ENCODE measurements around the gene MYRFL. TPM values are rescaled to one million over a fixed set of nuclear protein-coding genes. Genes with fewer than 3 reads are reported as not detected.

The MYRFL gene
- total RNA-seq, 1 experiment from 2014 or later, result 1.3 TPM

- ChIA-PET POLR2A (no interaction called here), CTCF (no interaction called here)
- H3K27ac Mint-ChIP-seq, result no peak overlapping the region
- TF ChIP-seq ZMAT4 (CRISPR knock-in tag; IDR thresholded peaks at IDR 0.05), result no peak
- TF ChIP-seq JAZF1 (CRISPR knock-in tag; IDR thresholded peaks at IDR 0.05), result no peak
- TF ChIP-seq AR (CRISPR knock-in tag; IDR thresholded peaks at IDR 0.05), result no peak
- TF ChIP-seq TEAD1 (CRISPR knock-in tag; IDR thresholded peaks at IDR 0.05), result no peak
- TF ChIP-seq NR3C1 (CRISPR knock-in tag; conservative IDR thresholded peaks at IDR 0.05; ENCODE audit: low read depth), result no peak
- TF ChIP-seq NFE2L1 (CRISPR knock-in tag; IDR thresholded peaks at IDR 0.05), result no peak
- no peak for TF ChIP-seq NFYB (CRISPR knock-in tag; conservative IDR thresholded peaks at IDR 0.05; ENCODE audit: low read depth)
- TF ChIP-seq OVOL2 (CRISPR knock-in tag; IDR thresholded peaks at IDR 0.05; ENCODE audit: borderline replicate concordance), result no peak
- TF ChIP-seq GABPB1 (CRISPR knock-in tag; IDR thresholded peaks at IDR 0.05), result no peak
- no peak for TF ChIP-seq ZNF232 (CRISPR knock-in tag; IDR thresholded peaks at IDR 0.05)
- no peak for TF ChIP-seq RORB (CRISPR knock-in tag; IDR thresholded peaks at IDR 0.05)
- no peak for TF ChIP-seq ESRRA (CRISPR knock-in tag; IDR thresholded peaks at IDR 0.05; ENCODE audit: borderline replicate concordance)
- no peak for TF ChIP-seq PRDM15 (CRISPR knock-in tag; IDR thresholded peaks at IDR 0.05)
- no peak for TF ChIP-seq E2F5 (CRISPR knock-in tag; IDR thresholded peaks at IDR 0.05)
- no peak for TF ChIP-seq CREM (CRISPR knock-in tag; IDR thresholded peaks at IDR 0.05)
- TF ChIP-seq MXD4 (CRISPR knock-in tag; IDR thresholded peaks at IDR 0.05; ENCODE audit: borderline replicate concordance), result no peak
- TF ChIP-seq HMGXB4 (CRISPR knock-in tag; IDR thresholded peaks at IDR 0.05), result no peak
- no peak for TF ChIP-seq ELF4 (CRISPR knock-in tag; IDR thresholded peaks at IDR 0.05; ENCODE audit: low read depth)
- TF ChIP-seq TCF7 (CRISPR knock-in tag; IDR thresholded peaks at IDR 0.05; ENCODE audit: low read depth), result no peak
- peaks cover 17% of the 10 kb centered on the region for H3K9me3 Mint-ChIP-seq
- no peak overlapping the region for H3K4me3 Mint-ChIP-seq
- no peaks in the 10 kb centered on the region for H3K27me3 Mint-ChIP-seq (ENCODE audit: low read depth)
- DNase-seq (ENCODE audit: low spot score), result no peak
- ATAC-seq, result no peak
- H3K36me3 Mint-ChIP-seq, result peaks cover 22% of the 10 kb centered on the region
- H3K4me1 Mint-ChIP-seq, result peaks cover 11% of the 10 kb centered on the region
Measured at GRCh38 chr12:69915964-69916363, 90.9 kb downstream of the MYRFL start.

All from WTC11 (cell line).